Activated CD8-positive, alpha-beta T cell treated with anti-CD3 and anti-CD28 coated beads for 36 hours (primary cell): ENCODE results near the gene RGS19. TPM values are rescaled to one million over a fixed set of nuclear protein-coding genes. Genes with fewer than 3 reads are reported as not detected.

Experiments used
- ATAC-seq: fragments of 200-7000 bp; cut with Tn5 transposase; one replicate; pipeline ENCODE4 v1.10.0; 2021; ENCODE audit warnings: mild to moderate bottlenecking, moderate library complexity
- CTCF ChIA-PET: fragments of 350-600 bp; sonication (Branson Sonifier 250); formaldehyde crosslinking; loops from one replicate; lab custom pipeline; 2021; ENCODE audit warnings: antibody characterized with exemption; lab: Charles Lee
- POLR2A ChIA-PET: fragments of 350-600 bp; sonication (Branson Sonifier 250); formaldehyde crosslinking; loops from one replicate; lab custom pipeline; 2021; ENCODE audit warnings: antibody characterized with exemption; lab: Charles Lee
- DNase-seq: peaks from one replicate; pipeline ENCODE4 v3.0.0-alpha.2; 2020
- H3K27ac Mint-ChIP-seq: one replicate; pipeline ENCODE4 v1.8.0; 2021; ENCODE audit warnings: mild to moderate bottlenecking, mixed read lengths
- H3K27me3 Mint-ChIP-seq: one replicate; pipeline ENCODE4 v1.8.0; 2021; ENCODE audit warnings: mixed read lengths
- H3K36me3 Mint-ChIP-seq: one replicate; pipeline ENCODE4 v1.8.0; 2021; ENCODE audit warnings: low read depth, mixed read lengths
- H3K4me1 Mint-ChIP-seq: one replicate; pipeline ENCODE4 v1.8.0; 2021; ENCODE audit warnings: low read depth, mixed read lengths
- H3K4me3 Mint-ChIP-seq: one replicate; pipeline ENCODE4 v1.8.0; 2021; ENCODE audit warnings: mild to moderate bottlenecking, moderate library complexity, mixed read lengths
- H3K9me3 Mint-ChIP-seq: one replicate; pipeline ENCODE4 v1.8.0; 2021; ENCODE audit warnings: mixed read lengths
- CTCF ChIP-seq: fragments of 200-600 bp; IDR thresholded peaks from one replicate; pipeline ENCODE4 v1.8.0; 2022; ENCODE audit warnings: antibody characterized with exemption, mild to moderate bottlenecking
- intact Hi-C: fragments of 100-400 bp; cut with micrococcal nuclease; formaldehyde crosslinking; loops from one replicate; pipeline ENCODE4 v1.10.0; 2022
- total RNA-seq, 2 experiments: library from RNA; stranded (reverse); gene quantifications; one replicate each; pipeline ENCODE4 v1.2.3, GENCODE V29; 2021

Gene RGS19
- total RNA-seq, 2 experiments from 2014 or later, result 42.5 to 44.1 TPM

DNA sequence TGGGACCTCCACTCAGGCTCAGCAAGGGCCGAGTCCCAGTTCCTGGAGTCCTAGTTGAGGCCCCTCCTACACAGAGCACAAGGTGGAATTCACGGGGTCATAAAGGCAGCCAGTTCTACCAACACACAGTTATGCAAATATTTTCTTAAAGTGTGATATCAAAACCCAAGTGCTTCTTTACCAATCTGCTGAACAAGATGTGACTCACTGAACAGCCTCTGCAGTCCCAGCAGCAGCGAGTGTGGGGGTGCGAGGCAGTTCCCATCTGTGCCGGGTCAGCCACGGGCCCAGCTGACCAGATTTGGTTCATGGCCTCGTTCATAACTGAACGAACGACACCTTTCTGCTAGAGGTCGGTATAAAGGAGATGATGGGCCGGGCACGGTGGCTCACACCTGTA lies 20.8 kb downstream of the RGS19 start:
- DNase-seq, result no peak
- Mint-ChIP-seq H3K9me3 (no peaks in the 10 kb centered on the region), H3K36me3 (no peaks in the 10 kb centered on the region), H3K4me3 (peak overlapping the region; percentile 76), H3K27me3 (peaks cover 6% of the 10 kb centered on the region), H3K4me1 (peaks cover 13% of the 10 kb centered on the region), H3K27ac (no peak overlapping the region)
- ATAC-seq, result peak; percentile 1
- ChIA-PET POLR2A (interaction anchor here (1.1 kb wide), 1 partner anchor 20 kb away, joined by 3 read pairs; no protein-coding TSS in a partner anchor), CTCF (interaction anchor here (0.7 to 5.0 kb wide), 2 partner anchors 17 to 20 kb away, joined by 3 to 47 read pairs; no protein-coding TSS in a partner anchor)
- TF ChIP-seq CTCF, result no peak
- intact Hi-C loops, result no loop called here

GRCh38 chr20:64057628-64058498 lies 21.5 kb downstream of the RGS19 start:
- Mint-ChIP-seq H3K4me3 (peak overlapping the region; percentile 76), H3K27ac (peak overlapping the region; percentile 75), H3K27me3 (peaks cover 11% of the 10 kb centered on the region), H3K9me3 (no peaks in the 10 kb centered on the region), H3K4me1 (peaks cover 13% of the 10 kb centered on the region), H3K36me3 (no peaks in the 10 kb centered on the region)
- POLR2A ChIA-PET, result interaction anchor here (0.7 to 1.1 kb wide), 6 partner anchors 13 to 193 kb away, joined by 3 to 4 read pairs (median 3); partner anchors contain the start of genes C20orf204, PRPF6 and TPD52L2
- CTCF ChIA-PET, result interaction anchor here (0.7 to 5.0 kb wide), 16 partner anchors 14 to 309 kb away, joined by 3 to 47 read pairs (median 4); partner anchors contain the start of genes PRPF6 and TPD52L2
- DNase-seq (peak; percentile 91), ATAC-seq (peak; percentile 84)
- peak; percentile 88 for TF ChIP-seq CTCF
- intact Hi-C loops, result no loop called here

DNA sequence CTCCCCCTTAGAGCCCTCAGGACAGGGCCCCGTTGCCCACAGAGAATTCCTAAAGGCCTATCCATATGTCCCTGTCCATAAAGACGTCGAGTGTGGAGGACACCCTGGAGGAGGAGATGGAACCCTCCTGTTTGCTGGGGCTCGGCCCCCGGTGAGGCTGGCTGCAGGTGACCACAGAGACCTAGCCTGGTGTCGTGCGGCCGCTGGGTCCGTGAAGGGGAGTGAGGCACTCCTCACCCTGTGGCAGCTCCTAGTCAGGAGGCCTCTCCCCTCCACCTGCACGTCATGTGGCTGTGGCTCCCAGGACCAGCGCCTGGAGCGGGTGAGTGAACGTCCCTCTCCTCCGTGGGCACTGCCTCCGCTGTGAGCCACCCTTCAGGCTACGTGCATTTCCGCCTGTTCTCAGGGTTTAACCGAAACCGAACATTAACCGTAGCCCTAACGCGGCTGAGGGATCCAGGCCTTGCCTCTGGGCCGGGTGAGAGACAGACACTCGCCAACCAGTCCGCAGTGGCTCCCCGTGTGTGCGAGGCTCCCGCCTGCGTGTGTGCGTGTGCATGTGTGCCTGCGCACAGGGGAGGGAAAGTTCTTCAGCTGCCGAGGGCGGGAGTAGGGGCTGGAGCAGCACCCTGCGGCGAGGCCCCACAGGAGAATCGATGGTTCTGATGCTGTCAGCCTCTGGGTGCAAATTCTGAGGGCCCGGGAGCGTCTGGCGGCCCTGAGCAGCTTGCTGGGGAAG lies 22.3 kb downstream of the RGS19 start:
- TF ChIP-seq CTCF, result no peak
- intact Hi-C loops, result no loop called here
- ChIA-PET POLR2A (interaction anchor here (0.7 to 1.0 kb wide), 5 partner anchors 12 to 192 kb away, joined by 3 to 4 read pairs (median 3); partner anchors contain the start of genes C20orf204, PRPF6 and TPD52L2), CTCF (interaction anchor here (0.7 to 5.0 kb wide), 16 partner anchors 13 to 308 kb away, joined by 3 to 47 read pairs (median 4); partner anchors contain the start of genes PRPF6 and TPD52L2)
- ATAC-seq, result peak; percentile 45
- no peaks in the 10 kb centered on the region for H3K9me3 Mint-ChIP-seq
- peaks cover 13% of the 10 kb centered on the region for H3K4me1 Mint-ChIP-seq
- peak overlapping the region; percentile 75 for H3K27ac Mint-ChIP-seq
- H3K36me3 Mint-ChIP-seq, result no peaks in the 10 kb centered on the region
- peak; percentile 57 for DNase-seq
- peaks cover 11% of the 10 kb centered on the region for H3K27me3 Mint-ChIP-seq
- peak overlapping the region; percentile 76 for H3K4me3 Mint-ChIP-seq

GRCh38 chr20:64056639-64056888 lies 22.8 kb downstream of the RGS19 start:
- Mint-ChIP-seq H3K4me3 (peak overlapping the region; percentile 76), H3K9me3 (no peaks in the 10 kb centered on the region), H3K4me1 (peaks cover 13% of the 10 kb centered on the region), H3K27ac (no peak overlapping the region), H3K36me3 (no peaks in the 10 kb centered on the region), H3K27me3 (peaks cover 14% of the 10 kb centered on the region)
- POLR2A ChIA-PET, result no interaction called here
- no peak for DNase-seq
- intact Hi-C loops, result no loop called here
- TF ChIP-seq CTCF, result no peak
- ATAC-seq, result no peak
- CTCF ChIA-PET, result interaction anchor here (5.0 kb wide), 1 partner anchor 18 kb away, joined by 47 read pairs; no protein-coding TSS in a partner anchor
